B cell (primary cell): ENCODE results near the gene LHX2.

Experiments used
- EZH2 ChIP-seq: IDR thresholded peaks from 2 replicates; pipeline ENCODE4 v1.6.1; 2012; ENCODE audit warnings: borderline replicate concordance, low read depth, mild to moderate bottlenecking, moderate library complexity, low read length; ENCODE audit not compliant: insufficient read depth, poor library complexity, severe bottlenecking
- TF ChIP-seq, protein P1 (sequence below): fragments of 200-600 bp; IDR thresholded peaks from one replicate; pipeline ENCODE4 v1.8.0; 2022; ENCODE audit warnings: antibody characterized with exemption, mild to moderate bottlenecking

DNA sequence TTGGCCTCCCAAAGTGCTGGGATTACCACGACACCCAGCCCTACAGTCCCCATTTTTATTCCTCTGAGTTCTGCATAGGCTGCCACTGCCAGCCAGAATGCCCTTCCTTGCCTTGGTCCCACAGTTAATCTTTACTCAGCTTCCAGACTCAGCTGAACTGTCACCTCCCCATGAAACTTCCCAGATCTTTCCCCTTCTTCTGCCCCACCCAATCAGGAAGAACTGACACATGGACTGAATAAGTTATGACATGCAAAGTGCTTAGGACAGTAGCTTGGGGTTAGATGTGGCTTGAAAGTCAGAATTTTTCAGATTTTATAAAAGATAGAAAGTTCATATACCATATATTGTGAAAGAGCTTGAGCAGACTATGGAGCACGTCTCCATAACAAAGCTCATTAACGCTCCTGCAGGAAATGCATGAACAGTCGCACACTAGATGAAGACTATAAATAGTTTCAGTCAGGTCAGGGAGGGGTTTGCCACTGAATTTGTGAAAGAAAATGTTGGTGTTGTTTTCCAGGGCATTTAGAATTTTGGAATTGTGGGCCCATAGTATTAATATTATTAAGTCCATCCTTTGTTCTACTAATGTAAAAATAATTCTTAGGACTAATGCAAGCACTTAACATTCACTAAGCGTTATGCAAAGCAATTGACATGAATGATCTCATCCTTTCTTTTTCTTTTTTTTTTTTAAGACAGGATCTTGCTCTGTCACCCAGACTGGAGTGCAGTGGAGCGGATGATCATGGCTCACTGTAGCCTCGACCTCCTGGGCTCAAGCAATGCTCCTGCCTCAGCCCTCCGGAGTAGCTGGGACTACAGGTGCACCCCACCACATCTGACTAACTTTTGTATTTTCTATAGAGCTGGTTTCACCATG, 45.5 kb upstream of the LHX2 start:
- TF ChIP-seq, protein P1, sequence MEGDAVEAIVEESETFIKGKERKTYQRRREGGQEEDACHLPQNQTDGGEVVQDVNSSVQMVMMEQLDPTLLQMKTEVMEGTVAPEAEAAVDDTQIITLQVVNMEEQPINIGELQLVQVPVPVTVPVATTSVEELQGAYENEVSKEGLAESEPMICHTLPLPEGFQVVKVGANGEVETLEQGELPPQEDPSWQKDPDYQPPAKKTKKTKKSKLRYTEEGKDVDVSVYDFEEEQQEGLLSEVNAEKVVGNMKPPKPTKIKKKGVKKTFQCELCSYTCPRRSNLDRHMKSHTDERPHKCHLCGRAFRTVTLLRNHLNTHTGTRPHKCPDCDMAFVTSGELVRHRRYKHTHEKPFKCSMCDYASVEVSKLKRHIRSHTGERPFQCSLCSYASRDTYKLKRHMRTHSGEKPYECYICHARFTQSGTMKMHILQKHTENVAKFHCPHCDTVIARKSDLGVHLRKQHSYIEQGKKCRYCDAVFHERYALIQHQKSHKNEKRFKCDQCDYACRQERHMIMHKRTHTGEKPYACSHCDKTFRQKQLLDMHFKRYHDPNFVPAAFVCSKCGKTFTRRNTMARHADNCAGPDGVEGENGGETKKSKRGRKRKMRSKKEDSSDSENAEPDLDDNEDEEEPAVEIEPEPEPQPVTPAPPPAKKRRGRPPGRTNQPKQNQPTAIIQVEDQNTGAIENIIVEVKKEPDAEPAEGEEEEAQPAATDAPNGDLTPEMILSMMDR: no peak
- no peak for TF ChIP-seq EZH2
